ENCODE data around the gene WDR1.

Gene WDR1

GRCh38 chr4:10066670-10067651 is 49.6 kb downstream of the WDR1 start:
- DNase-seq (ENCODE audit: low spot score): no peak

DNA sequence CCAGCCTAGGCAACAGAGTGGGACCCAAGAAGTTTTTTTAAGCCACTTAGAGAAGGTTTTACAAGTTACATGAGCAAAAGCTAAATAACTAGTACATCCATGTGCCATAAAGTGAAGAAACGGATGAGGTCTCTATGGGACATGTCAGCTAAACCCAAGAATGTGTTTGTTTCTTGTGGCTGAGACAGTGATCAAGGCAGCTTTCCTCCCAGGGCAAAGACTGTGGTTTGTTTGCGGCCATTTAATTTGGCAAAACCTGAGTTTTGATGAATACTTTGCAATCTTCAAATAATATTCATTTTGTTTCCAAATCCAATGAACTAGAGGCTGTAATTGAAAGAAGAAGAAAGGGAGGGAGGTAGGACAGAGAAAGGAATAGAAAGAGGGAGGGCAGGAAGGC is 50.4 kb downstream of the WDR1 start:
- DNase-seq (ENCODE audit: low spot score): no peak

DNA sequence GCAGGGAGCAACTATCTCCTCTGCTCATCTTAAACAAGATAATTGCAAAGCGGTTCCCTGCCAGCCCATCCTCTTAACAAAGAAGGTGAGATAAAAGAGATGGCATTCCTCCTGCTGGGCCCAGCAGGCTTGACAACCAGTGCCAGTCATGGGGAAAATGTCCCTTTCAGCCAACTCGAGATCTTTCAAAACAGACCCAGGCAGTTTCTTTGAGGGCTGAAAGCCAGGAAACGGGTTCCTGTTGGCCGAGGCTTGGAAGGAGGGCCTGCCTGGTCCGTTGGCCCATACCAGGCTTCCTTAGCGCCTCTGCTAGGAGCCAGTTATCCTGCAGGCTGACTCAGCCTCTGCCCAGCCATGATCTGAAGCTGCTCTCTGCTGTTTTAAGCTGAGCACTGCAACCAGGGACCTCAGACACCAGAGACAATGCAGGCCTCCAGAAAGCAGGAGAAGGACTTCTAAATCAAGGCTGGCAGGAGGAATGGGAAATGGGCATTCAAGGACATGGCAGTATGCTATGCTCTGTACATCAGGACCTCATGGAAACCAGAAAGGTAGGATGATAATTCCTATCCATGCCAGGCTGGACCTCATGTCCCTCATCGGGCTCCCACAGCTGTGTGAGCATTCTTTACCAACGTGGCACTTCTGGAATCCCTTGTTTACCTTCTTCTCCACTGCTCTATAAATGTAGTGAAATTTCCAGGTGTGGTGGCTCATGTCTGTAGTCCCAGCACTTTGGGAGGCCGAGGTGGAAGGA is 52.9 kb downstream of the WDR1 start:
- no peak for DNase-seq (ENCODE audit: low spot score)

- DNase-seq (ENCODE audit: low spot score): no peak
Measured at GRCh38 chr4:10061650-10062415, 54.8 kb downstream of the WDR1 start.

GRCh38 chr4:10058371-10058770 is 58.2 kb downstream of the WDR1 start:
- no peak for DNase-seq (ENCODE audit: low spot score)

DNA sequence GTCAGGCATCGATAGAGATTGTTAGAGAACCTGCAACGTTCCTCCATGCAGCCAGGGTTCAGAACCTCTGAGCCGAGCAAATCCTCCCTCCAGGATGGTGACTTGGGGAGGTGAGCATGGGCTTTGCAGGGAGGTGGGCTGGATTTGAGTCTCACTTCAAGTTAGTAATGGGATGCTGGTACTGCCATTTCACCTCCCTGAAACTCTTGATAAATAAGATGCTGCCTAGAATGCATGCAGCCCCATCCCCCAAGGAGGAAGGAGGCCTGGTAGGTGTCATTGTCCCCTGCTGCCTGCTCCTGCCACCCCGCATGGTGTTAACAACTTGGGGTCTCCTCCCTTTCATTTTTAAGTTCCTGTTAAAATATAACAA is 59.6 kb downstream of the WDR1 start:
- no peak for DNase-seq (ENCODE audit: low spot score)

DNA sequence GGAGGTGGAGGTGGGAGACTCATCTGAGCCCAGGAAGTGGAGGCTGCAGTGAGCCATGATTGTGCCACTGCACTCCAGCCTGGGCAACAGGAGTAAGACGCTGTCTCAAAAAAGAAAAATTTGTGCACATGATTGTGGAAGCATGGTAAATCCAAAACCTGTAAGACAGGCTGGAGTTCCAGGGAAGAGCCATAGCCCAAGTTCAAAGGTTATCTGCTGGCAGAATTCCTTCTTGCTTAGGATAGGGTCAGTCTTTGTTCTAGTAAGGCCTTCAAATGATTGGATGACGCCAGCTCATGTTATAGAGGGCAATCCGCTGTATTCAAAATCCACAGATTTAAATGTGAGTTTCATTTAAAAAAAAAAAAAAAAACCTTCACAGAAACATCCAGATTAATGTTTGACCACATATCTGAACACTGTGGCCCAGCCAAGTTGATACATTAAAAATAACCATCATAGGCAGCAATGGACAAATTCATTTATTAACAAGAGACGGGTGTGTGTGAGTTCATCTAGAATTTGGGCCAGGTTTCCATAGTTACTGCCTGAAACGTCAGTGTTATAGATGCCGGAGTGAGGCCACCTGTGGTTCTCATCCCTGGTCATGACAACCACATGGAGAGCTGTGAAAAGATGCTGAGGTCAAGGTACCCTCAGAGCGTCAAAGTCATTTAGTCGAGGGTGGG is 60.1 kb downstream of the WDR1 start:
- DNase-seq (ENCODE audit: low spot score): no peak

DNA sequence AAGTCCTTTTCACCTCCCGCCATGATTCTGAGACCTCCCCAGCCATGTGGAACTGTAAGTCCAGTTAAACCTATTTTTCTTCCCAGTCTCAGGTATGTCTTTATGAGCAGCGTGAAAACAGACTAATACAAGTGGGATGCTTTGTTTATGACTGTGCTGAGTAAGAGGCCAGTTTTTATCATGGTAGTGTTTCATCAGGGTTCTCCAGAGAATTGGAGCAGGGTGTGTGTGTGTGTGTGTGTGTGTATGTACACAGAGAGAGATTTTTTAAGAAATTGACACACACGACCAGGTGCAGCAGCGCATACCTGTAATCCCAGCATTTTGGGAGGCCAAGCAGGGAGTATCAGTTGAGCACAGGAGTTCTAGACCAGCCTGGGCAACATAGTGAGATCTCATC is 60.7 kb downstream of the WDR1 start:
- no peak for DNase-seq (ENCODE audit: low spot score)

DNA sequence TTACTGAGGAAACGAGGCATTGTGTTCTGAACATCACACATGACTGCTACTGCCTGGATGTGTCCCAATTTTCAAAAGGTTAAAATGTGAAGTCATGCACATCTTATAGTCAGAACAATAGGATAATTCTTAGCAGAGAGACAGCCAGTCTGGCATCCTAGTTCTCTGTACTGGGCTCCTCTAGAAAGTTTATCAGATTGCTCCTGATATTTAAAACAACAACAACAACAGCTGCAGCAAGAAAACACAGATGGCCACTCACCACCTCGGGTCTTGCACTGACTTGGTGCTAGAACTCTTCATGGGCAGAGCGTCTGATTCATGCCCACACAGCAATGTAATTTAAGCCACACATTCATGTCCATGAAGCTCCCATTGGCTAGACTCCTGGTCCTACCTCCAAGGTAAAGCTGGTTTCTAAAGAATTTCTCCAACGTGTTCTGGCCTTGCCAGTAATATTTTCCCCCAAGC is 62.0 kb downstream of the WDR1 start:
- DNase-seq (ENCODE audit: low spot score): no peak

GRCh38 chr4:10053635-10054453 is 62.8 kb downstream of the WDR1 start:
- no peak for DNase-seq (ENCODE audit: low spot score)

DNA sequence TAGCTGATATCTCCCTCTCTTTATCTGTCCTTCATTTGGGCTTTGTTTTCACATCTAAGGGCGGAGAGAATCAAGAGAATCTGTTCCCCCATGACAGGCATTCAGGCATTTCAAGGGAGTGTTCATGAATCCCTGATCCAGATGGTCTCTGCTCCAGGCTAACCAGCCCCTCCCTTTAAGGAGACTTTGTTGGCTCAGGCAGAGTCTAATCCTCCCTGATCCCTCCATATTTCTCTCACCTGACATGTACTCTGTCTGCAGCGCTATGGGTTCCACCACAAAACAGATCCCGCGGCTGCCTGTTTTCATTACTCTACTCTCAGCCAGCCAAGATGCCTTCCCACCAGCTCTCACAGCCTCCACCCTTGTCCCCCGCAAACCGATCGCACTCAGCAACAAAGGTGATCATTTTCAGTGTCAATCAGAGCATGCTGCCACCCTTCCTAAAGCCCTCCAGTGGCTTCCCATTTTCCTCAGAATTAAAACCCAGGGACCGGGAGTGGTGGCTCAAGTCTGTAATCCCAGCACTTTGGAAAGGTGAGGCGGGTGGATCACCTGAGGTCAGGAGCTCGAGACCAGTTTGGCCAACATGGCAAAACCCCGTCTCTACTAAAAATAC is 65.0 kb downstream of the WDR1 start:
- no peak for DNase-seq (ENCODE audit: low spot score)

DNA sequence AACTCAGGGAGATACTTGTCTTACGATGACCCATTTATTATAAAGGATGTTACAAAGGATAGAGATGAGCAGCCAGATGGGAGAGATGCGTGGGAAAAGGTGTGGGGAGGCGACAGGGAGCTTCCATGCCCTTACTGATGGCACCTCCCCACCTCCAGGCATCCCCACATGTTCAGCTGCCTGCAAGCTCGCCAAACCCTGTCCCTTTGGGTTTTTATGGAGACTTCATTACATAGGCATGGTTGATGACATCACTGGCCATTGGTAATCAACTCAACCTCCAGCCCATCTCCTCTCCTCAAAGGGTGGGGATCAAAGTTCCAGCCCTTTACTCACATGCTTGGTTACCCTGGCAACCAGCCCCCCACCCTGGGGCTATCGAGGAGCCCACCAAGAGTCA is 65.9 kb downstream of the WDR1 start:
- no peak for DNase-seq (ENCODE audit: low spot score)

DNA sequence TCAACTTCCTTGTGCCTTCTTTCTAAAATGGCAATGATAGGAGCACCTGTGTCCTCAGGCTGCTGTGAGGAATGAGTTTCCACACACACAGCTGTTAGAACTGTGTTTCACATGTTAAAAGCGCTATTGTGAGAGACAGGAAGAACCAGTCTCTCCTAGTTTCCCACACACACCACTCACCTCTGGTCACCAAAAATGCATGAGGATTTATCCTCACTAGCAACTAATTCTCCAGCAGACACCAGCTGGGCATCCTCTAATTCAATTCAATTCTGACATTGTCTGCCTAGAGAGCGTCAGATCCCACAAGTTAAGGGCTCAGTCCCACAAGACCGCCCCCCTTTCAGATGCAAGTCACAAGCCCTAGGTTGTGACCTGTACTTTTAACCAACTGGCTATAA is 66.3 kb downstream of the WDR1 start:
- no peak for DNase-seq (ENCODE audit: low spot score)

GRCh38 chr4:10048941-10049697 is 67.5 kb downstream of the WDR1 start:
- DNase-seq (ENCODE audit: low spot score): no peak

DNA sequence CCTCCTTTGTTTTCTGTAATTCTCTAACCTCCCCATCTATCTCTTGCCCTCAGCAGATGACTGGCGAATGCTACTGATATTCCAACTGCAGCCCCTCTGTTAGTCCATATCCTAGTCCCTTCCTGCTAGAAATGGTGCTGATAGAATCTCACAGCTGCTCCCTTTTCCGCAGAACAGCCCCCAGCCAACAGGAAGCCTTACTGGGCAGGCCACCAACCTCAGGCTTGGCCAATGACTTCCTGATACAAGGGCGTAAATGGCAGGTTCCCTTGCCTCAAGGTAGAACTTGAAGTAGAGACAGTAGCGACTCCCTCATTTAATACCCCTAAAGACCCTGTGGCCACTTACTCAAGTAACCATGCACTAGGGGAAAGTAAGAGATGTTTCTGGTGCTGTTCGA is 68.6 kb downstream of the WDR1 start:
- no peak for DNase-seq (ENCODE audit: low spot score)

GRCh38 chr4:10046471-10046870 is 70.1 kb downstream of the WDR1 start:
- no peak for DNase-seq (ENCODE audit: low spot score)

DNA sequence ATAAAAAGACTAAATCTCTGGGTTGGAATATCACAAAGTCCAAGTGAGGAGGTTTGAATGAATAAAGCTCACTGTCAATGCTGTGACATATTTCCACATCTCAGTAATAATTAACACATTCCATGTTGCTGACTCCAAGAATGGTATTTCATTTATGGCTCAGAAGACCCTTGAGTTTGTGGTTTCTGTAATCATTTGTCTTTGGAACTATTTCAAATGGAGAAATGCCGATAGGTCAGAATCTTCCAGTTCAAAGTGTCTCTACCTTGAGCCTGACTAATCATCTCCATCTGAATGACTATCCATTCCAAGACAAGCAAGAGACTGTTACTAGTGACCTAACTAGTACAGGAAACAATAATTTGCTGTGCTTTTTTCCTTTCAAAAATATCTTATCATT is 71.1 kb downstream of the WDR1 start:
- DNase-seq (ENCODE audit: low spot score): no peak

- no peak for DNase-seq (ENCODE audit: low spot score)
Measured at GRCh38 chr4:10041036-10041435, 75.6 kb downstream of the WDR1 start.

DNA sequence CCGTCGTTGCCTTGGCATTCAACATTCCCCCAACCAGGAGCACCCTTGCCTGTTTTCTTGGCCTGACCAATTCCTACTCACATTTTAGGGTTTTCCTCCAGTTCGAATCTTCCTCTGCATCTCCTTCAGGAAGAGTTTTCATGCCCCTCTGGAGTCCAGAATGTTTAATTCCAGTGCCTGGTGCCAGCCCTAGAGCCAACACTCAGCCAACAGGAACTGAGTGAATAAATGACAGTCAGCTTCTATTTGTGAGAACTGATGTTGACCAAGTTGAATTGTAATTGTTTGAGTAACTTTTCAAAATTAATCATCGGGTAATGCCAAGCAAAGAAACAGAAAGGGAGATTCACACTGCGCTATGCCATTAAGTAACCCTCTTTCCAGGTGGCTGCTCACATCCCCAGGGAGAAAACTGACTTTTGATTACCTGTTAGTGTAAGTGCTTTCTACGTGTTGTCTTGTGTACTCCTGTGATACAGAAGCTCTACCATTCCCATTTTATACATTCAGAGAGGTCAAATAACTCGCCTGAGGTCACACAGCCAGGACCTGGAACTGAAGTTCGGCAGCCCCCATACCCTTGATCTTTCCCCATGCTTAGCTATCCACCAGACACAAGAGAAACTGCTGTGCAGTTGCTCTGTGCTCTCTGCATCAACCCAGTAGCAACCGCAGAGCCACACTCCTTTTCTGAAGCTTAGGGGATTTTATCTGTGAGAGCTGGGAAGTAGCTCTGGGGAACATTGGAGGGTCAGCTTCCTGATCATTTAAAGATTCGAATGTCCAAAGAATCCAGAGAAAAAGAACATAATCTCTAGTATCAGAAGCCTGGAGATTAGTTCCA is 76.3 kb downstream of the WDR1 start:
- DNase-seq (ENCODE audit: low spot score): no peak

Data from HuH-7.5 (cell line).